Measurements from ENCODE around the gene N4BP3.
"Not testable (repeated sequence)": the region's sequence is repeated elsewhere in the genome, so short reads cannot be mapped to it uniquely, and the experiment has no call there.

Gene N4BP3, protein sequence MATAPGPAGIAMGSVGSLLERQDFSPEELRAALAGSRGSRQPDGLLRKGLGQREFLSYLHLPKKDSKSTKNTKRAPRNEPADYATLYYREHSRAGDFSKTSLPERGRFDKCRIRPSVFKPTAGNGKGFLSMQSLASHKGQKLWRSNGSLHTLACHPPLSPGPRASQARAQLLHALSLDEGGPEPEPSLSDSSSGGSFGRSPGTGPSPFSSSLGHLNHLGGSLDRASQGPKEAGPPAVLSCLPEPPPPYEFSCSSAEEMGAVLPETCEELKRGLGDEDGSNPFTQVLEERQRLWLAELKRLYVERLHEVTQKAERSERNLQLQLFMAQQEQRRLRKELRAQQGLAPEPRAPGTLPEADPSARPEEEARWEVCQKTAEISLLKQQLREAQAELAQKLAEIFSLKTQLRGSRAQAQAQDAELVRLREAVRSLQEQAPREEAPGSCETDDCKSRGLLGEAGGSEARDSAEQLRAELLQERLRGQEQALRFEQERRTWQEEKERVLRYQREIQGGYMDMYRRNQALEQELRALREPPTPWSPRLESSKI

GRCh38 chr5:178113141-178113787 lies at the start of gene N4BP3:
Gene N4BP3, plus strand, starts transcription at chr5:178113532. Its CDS starts 6,052 bp downstream, at chr5:178119584.
- DNase-seq (ENCODE audit: low read depth in 3 of 3) = peak; percentile 63 to 86 (median 70)

DNA sequence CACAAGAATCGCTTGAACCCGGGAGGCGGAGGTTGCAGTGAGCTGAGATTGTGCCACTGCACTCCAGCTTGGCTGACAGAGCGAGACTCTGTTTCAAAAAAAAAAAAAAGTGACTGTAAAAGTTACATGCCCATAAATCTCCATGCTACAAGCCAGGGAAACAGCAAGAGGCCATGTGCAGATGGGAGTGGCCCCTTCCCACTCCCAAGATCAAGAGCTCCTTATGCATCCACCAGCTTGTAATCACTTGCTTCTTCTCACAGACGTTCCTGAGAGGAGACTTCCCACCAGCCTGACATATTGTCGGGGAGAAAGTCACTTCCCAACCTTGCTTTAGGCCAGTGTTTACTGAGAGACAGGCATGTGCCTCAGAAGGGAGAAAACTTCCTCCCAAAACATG lies 45.6 kb upstream of the N4BP3 start:
- no peak for DNase-seq (ENCODE audit: low read depth in 3 of 3)

- no peak for DNase-seq (ENCODE audit: low read depth in 3 of 3)
Measured at GRCh38 chr5:178068293-178068692, 45.0 kb upstream of the N4BP3 start.

- DNase-seq (ENCODE audit: low read depth in 3 of 3) = peak in 1 of 3 experiments; percentile 30
Measured at GRCh38 chr5:178069909-178070308, 43.4 kb upstream of the N4BP3 start.

- DNase-seq (ENCODE audit: low read depth in 3 of 3) = no peak
Measured at GRCh38 chr5:178071108-178071507, 42.2 kb upstream of the N4BP3 start.

DNA sequence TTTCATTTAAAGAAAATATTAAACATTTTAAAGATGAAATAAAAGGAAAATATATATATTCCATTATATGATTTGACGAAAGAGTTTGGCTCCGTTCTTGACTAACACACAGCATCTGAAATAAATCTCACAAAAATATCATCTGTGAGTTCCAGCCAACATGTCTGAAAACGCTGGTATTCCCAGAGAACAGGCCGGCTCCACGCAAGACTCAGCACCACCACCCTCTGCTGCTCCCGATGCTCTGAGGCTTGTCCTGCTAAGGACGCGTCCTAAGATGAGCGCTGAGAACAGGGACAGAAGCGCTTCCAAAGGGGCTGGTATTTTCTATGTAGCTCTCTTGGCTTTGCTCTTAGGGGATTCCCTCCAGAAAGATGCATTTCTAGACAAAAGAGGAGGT lies 40.6 kb upstream of the N4BP3 start:
- DNase-seq (ENCODE audit: low read depth in 3 of 3) = no peak

GRCh38 chr5:178074266-178074952 lies 38.9 kb upstream of the N4BP3 start:
- no peak for DNase-seq (ENCODE audit: low read depth in 3 of 3)

DNA sequence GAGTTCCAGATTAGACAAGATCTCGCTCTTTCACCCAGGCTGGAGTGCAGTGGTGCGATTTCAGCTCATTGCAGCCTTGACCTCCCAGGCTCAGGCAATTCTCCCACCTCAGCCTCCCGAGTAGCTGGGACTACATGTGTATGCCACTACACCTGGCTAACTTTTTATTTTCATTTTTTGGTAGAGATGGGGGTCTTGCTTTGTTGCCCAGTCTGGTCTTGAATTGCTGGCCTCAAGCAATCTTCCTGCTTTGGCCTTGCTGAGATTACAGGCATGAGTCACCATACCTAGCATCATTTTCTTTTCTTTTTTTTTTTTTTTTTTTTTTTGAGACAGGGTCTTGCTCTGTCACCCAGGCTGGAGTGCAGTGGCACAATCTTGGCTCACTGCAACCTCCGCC lies 36.4 kb upstream of the N4BP3 start:
- DNase-seq (ENCODE audit: low read depth in 3 of 3) = not testable (repeated sequence)

DNA sequence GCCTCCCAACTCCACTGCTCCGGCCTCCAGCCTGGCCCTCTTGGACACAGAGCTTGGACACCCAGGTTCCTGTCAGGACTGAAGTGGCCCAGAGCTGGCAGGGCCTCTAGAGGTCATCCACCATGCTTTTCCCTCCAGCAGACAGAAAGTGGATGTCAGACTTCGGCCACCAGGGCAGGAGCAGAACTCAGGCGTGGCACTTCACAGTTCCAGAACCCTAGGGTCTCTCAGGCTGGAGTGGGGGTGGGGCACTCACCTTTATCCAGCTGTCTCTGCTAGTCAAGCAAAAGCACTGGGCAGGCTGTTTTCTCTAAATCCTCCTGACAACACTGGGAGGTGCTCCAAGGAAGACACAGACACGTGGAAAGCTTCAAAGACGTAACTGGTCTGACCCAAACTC lies 35.6 kb upstream of the N4BP3 start:
- DNase-seq (ENCODE audit: low read depth in 3 of 3) = no peak

- DNase-seq (ENCODE audit: low read depth in 3 of 3) = no peak
Measured at GRCh38 chr5:178078197-178079010, 34.9 kb upstream of the N4BP3 start.

DNA sequence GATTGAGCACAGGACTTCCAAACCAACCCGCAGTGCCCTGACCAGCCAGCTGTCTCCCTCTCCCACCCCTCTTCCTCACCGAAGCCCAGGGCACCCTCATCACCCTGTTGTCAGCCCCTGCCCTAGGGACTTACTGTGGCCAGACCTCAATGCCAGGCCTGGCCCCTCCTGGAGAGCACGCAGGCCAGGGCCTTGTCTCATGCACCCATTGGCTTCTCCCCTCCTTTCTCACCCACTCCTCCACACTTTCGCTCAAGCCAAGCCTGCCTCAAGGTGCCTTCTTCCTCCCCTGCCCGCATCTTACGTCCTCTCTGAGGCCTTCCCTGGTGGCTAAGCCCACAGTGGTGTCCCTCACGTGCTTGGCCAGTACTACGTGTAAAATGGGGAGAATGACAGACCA lies 33.3 kb upstream of the N4BP3 start:
- no peak for DNase-seq (ENCODE audit: low read depth in 3 of 3)

GRCh38 chr5:178080618-178081410 lies 32.5 kb upstream of the N4BP3 start:
- no peak for DNase-seq (ENCODE audit: low read depth in 3 of 3)

DNA sequence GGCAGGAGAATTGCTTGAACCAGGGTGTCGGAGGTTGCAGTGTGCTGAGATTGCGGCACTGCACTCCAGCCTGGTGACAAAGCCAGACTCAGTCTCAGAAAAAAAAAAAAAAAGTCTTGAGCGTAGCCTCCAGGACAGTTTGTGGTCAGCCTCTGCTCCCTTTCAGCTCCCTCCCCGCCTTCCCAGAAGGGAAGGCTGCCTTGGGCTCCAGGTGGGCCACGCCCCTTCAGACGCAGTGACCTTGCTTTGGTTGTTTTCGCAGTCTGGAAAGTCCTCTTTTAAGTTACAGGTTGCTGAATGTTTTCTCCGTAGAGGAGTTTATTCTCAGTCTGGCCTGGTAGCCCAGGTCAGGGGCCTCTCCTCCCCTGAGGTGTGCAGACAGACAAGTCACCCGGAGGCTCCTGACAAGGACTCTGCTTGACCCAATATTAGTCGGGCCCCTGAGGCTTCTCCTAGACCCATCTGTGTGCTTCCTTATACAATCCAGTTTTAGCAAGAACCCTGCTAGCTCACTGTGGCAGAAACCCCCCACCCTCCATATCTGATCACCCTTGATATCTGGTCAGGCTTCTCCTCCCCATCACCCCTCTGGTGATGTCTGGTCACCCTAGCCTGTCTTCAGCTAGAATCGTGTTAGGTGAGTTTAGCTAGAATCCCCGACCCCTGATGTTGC lies 31.6 kb upstream of the N4BP3 start:
- DNase-seq (ENCODE audit: low read depth in 3 of 3) = no peak

- DNase-seq (ENCODE audit: low read depth in 3 of 3) = no peak
Measured at GRCh38 chr5:178083922-178084321, 29.4 kb upstream of the N4BP3 start.

- DNase-seq (ENCODE audit: low read depth in 3 of 3) = no peak
Measured at GRCh38 chr5:178085316-178085715, 28.0 kb upstream of the N4BP3 start.

- DNase-seq (ENCODE audit: low read depth in 3 of 3) = no peak
Measured at GRCh38 chr5:178086266-178086665, 27.1 kb upstream of the N4BP3 start.

- not testable (repeated sequence) for DNase-seq (ENCODE audit: low read depth in 3 of 3)
Measured at GRCh38 chr5:178087199-178087598, 26.1 kb upstream of the N4BP3 start.

GRCh38 chr5:178090856-178091255 lies 22.5 kb upstream of the N4BP3 start:
- peak in 1 of 3 experiments; percentile 24 for DNase-seq (ENCODE audit: low read depth in 3 of 3)

- no peak for DNase-seq (ENCODE audit: low read depth in 3 of 3)
Measured at GRCh38 chr5:178093134-178093533, 20.2 kb upstream of the N4BP3 start.

- DNase-seq (ENCODE audit: low read depth in 3 of 3) = no peak
Measured at GRCh38 chr5:178094345-178094744, 19.0 kb upstream of the N4BP3 start.

Data from stimulated activated CD4-positive, alpha-beta T cell treated with anti-CD3 and anti-CD28 coated beads, TNF-alpha, amount 100 ng/mL, for 24 hours (primary cell).